D721Med (cell line): Measurements from ENCODE around the gene CPHXL2.

Source experiments
- DNase-seq: peaks from one replicate; pipeline ENCODE4 v3.0.0; 2011; ENCODE audit warnings: low spot score; ENCODE audit not compliant: insufficient read length
- FAIRE-seq: peaks from 2 replicates; lab custom pipeline; 2011; peaks lifted over from hg19 to GRCh38; lab: Jason Lieb, UNC
- CTCF ChIP-seq: IDR thresholded peaks from 2 replicates; pipeline ENCODE4 v1.5.1; 2012; ENCODE audit warnings: mild to moderate bottlenecking, control low read depth; ENCODE audit not compliant: insufficient read depth; ENCODE audit errors: missing control alignments

CPHXL2 gene

GRCh38 chr16:75628351-75628750 lies 48.5 kb downstream of the CPHXL2 start:
- TF ChIP-seq CTCF: no peak
- FAIRE-seq: no peak
- DNase-seq: no peak

- FAIRE-seq: no peak
- TF ChIP-seq CTCF: no peak
- DNase-seq: no peak
These were observed 49.0 kb downstream of the CPHXL2 start for GRCh38 chr16:75627851-75628250.

GRCh38 chr16:75626806-75627205 lies 50.0 kb downstream of the CPHXL2 start:
- TF ChIP-seq CTCF: no peak
- FAIRE-seq (no peak), DNase-seq (no peak)

GRCh38 chr16:75624921-75625334 lies 51.9 kb downstream of the CPHXL2 start:
- no peak for TF ChIP-seq CTCF
- no peak for FAIRE-seq
- no peak for DNase-seq

- FAIRE-seq (no peak), DNase-seq (peak; percentile 41)
These were observed 53.8 kb downstream of the CPHXL2 start, which contains the start of gene ADAT1 for GRCh38 chr16:75622761-75623605. TSS of gene ADAT1 (minus strand) at chr16:75623281. CDS start at chr16:75620799, 2,482 bp downstream.

GRCh38 chr16:75621170-75621477 lies 55.7 kb downstream of the CPHXL2 start:
- no peak for FAIRE-seq
- peak; percentile 49 for TF ChIP-seq CTCF
- DNase-seq: no peak

More at GRCh38 chr16:75622761-75623605, 53.8 kb downstream of the CPHXL2 start, which contains the start of gene ADAT1:
- TF ChIP-seq CTCF: no peak
